ENCODE data around the gene PMPCA.

The PMPCA gene

DNA sequence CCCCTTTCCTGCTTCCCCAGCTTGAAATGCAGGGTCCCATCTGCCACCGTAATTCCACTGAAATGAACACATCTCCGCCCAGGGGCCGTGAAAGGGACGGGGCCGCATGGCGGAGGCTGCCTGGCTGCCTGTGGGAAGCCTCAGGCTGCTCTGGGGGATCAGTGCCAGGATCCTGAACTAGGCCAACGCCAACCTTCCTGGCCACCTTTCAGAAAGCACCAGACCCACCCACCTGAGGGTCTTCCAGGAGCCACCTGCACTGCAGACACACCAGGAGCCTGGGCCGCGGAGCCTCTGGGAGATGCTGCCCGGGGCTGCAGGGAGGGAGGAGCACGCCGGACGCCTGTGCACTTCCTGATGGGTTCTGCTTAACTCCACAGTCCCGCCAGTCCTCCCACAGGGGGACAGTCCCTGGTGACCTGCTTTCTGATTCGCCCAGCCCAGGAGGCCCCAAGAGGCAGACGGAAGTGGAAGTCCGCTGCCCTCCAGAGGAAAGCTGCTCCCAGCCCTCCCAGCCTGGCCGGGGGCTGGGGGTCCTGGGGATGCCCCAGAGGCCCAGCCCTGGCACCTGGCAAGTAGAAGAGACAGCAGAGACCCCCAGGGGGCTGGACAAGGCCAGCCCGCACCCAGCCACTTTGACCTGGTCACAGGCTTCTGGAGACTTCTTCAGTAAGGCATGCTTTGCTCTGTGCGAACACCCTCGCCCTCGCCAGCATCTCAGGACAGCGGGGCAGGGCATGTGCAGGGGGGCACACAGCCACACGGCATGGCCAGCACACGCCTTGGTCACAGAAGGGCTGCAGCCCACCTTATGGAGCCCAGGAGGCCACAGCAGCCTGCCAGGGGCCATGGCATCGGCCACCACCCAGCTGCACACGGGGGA is 36.9 kb upstream of the PMPCA start, which contains the start of gene CARD9:
Gene CARD9, minus strand, starts transcription at position 370 of the 883 bp plus-strand sequence. CDS start 1,591 bp downstream, outside the sequence.
- DNase-seq (ENCODE audit: low spot score), result no peak

DNA sequence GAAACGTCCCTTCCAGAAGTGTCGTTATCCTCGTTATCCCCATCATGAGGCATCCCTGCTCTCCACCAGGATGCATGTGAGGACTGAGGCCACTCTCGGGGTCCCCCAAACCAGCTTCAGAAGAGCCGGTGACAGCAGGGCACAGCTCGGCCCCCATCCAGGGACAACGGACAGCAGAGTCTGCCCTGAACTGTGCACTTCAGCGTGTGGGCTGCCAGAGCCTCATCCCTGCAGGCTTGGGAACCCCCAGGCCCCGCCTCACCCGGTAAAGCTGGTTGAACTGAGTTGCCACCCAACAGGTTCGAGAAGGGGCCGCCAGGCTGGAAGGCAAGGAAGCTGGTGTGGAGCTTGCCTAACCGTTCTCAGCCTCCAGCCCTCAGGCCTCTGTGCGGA is 36.3 kb upstream of the PMPCA start:
- DNase-seq (ENCODE audit: low spot score), result no peak

DNA sequence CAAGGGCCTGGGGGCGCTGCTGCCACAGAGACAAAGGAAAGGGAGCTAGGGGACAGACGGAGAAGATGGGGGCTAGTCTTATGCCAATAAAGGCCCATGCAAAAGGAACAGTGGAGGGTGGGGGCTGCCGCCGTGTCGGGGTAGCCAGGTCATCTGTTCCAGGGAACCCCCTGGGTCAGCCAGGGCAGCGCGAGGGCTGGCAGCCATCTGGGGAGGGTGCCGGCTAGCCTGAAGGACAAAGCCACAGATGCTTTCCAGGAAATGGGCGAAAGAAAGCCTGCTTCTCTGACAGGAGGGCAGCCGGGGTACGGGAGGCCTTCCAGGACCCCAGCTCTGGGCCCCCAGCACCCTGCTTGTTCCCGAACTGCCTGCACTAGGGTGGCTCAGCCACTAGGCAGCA is 35.4 kb upstream of the PMPCA start:
- no peak for DNase-seq (ENCODE audit: low spot score)

DNA sequence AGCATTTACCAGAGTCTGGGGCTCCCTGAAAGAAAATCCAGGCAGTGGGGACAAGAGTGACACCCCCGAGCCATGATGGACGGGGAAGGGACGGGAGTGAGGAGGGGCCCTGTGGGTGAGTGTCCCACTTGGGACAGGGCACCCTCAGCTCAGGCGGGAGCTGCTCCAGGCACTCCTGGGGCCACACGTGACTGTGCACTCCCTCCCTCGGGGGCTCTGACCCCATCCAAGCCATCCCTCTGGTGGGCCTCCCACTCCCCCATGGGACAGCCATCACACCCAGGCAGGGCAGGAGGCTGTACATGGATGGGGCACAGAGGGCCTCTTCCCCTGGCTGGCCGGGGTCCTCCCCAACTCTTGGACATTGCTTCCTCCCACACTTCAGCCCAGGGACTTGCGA is 34.0 kb upstream of the PMPCA start:
- no peak for DNase-seq (ENCODE audit: low spot score)

DNA sequence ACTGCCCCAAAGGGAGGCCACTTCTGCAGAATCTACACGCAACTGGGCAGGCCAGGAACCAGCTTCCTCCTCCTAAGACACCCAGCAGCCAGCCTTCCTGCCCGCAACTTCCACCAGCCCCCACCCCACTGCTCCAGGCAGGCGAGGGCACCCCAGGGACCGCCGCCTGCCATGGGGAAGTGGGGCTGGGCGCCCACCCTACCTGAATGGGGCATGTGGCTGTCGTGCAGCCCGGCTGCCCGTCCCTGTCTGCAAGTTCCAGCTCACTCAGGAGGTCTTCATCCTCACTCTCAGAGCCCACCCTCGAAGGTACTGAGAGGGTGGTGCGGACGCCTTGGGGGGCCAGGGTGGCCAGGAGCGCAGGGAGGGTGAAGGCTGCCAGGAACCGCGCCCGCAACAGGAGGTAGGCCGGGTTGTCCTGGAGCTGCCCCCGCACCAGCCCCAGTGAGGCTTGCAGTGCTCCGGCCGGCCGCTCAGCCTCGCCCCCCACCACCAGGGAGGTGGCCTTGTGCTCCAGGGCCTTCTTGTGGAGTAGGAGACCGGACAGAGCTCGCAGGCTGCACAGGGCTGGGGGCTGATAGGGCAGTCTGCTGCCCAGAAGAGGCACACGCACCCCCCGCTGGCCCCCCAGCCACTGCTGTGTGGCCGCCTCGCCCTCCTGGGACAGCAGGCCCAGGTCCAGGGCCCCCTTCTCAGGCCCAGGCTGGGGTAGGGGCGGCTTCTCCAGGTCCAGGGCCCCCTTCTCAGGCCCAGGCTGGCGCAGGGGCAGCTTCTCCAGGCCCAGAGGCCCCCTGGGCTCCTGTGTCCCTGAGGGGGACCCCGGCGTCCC is 32.9 kb upstream of the PMPCA start:
- DNase-seq (ENCODE audit: low spot score), result no peak

DNA sequence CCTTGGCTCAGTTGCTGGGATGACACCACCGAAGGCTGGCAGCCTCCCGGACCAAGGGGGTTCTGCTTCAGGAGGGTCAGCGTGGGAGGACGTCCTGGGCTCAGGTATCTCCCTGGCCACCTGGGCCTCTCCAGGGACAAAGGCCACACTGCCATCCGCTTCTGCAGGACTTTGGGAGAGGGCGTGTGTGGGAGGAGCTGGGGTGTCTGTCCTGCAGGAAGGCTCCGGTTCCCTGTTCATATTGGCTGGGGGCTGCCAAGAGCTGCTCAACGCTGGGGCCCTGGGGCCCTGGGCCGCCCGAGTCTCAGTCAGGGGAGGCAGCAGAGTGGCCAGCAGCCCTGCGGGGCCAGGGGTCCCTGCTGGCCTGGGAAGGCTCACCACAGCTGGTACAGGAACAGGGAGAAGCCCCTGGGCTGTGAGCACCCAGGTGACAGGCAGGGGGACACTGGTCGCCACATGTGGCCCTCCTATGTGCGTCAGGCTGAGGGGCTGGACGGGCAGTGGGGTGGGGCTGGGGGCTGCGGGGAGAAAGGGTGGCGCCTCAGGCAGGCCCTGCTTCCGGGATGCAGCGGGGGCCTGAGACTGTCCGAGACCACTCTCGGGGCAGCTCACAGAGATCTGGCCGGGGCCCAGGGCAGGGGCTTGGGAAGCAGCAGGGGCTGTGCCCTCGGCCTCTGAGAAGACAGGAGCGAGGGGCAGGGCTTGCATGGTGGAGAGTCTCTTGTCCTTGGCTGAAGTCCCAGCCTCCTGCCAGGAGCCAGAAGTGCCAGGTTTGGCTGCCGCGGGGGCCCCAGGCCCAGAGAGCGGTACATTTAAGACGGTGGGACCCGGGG is 32.1 kb upstream of the PMPCA start:
- no peak for DNase-seq (ENCODE audit: low spot score)

DNA sequence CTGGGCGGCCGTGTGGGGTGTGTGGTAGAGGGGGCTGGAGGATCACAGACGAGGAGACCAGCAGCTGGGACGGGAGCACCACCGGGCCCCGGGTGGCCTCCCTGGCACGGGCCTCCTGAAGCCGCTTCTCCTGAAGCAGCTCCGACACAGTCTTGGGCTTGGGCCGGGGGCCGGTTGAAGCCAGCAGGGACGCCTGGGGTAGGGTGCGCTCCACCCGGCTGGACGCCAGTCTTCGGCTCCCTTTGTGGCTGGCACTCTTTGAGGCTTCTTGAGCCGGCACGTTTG is 31.5 kb upstream of the PMPCA start:
- DNase-seq (ENCODE audit: low spot score), result no peak

DNA sequence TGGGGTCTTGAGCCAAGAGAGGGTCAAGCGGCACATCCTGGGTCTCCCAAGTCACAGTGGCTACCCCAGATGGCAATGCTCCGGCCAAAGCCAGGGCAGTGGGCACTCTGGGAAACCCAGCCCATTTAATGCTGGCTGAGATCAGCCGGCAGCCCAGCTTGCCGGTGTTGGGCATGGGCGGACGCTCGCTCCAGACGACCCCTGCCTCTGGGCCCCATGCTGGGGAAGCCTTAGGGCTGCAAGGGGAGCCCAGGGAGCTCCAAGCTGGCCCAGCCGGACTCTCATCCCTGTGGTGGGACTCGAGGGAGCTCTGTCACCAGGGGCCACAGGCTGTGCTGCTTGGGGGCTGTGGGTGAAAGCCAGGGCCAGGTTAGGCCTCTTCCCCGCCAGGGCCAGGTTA is 31.1 kb upstream of the PMPCA start:
- DNase-seq (ENCODE audit: low spot score), result no peak

DNA sequence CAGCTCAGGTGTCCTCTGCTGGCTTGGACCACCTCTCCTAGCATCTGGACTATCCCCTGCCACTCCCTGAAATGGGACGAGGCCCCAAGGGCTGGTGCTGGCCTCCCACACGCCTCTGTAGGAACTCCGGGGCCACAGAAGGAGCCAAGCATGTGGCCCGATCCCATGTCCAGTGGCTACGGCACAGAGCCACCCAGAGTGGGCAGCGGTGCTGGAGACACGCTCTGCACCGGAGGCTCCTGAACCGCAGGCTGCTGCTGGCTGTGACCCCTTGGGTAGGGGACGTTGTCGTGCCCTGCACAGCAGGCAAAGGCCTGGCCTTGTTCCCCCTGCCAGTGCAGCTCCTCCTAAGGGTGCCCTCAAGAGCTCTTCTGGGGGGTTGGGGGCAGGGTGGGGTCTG is 30.6 kb upstream of the PMPCA start:
- no peak for DNase-seq (ENCODE audit: low spot score)

DNA sequence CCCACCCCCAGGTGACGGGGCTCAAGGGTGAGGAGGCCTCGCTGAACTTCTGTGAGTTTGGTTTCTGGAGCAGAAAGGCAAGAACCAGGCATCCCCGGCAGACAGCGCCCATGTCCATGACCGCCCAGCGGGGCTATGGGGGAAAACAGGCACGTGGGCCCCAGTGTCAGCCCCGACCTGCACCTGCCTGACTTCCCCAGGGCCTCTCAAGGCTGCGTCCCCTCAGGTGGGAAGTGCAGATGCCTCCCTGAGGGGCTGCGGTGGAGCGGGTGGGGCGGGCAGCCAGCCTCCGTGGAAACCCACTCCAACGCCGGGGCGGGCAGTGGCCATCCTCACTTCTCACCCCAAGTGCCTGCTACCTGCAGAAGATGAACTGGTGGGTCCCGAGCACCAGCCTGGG is 30.1 kb upstream of the PMPCA start:
- no peak for DNase-seq (ENCODE audit: low spot score)

DNA sequence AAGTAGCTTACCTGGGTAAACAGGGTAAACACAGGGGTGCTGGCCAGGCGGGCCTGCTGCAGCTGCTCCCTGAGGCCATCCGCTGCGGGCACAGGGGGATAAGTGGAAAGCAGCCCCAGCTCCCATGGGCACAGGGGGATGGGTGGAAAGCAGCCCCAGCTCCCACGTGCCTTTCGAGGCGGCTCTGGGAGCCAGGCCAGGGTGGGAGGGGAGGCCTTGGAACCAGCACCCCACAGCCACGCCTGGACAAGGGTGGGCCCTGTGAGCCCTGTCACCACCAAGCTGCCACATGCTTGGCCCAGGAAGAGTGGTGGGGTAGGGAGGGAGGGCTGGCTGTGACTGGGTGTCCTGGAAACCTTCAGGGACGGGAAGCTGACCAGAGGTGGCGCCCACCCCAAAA is 29.1 kb upstream of the PMPCA start:
- no peak for DNase-seq (ENCODE audit: low spot score)

DNA sequence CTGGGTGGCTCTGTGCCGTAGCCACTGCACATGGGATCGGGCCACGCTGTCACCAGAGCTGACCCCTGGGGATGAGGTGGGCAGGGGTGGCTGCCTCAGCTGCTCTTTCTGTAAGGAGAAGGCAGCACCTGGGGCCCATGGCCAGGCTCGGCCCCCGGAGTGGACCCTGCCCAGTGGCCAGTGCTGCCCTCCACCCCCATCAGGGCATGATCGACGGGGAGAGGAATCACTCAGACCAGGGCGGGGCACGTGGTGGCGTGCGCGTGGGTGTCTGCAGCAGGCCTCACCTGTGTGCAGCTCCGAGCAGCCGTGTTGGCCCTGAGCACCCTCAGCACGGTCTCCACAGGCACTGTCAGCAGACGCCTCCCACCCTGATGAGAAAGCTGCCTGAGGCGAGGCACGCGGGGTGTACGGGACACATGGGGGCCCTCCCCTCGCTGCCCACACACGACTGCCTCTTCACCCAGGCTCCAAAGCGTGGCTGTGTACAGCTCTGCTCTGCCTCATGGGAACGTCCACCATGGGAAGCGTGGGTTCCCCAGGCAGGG is 28.4 kb upstream of the PMPCA start:
- DNase-seq (ENCODE audit: low spot score), result no peak

DNA sequence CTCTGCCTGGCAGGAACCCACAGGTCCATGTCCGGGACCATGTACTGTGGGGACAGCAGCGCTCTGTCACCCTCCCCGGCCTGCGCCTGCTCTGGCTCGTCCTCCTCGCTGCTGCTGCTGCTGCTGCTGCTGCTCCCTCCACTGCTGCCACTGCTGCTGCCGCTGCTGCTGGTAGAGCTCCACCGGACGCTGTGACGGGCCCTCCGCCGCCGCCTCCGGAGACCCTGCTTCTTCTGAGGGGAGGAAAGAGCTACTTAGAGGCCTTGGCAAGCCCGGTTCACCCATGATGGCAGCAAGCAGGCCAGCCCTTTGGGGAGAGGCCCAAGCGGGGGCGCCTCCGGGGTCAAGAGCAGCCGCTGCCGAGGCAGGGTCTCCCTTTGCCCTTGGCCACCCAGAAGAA is 27.0 kb upstream of the PMPCA start:
- DNase-seq (ENCODE audit: low spot score), result no peak

DNA sequence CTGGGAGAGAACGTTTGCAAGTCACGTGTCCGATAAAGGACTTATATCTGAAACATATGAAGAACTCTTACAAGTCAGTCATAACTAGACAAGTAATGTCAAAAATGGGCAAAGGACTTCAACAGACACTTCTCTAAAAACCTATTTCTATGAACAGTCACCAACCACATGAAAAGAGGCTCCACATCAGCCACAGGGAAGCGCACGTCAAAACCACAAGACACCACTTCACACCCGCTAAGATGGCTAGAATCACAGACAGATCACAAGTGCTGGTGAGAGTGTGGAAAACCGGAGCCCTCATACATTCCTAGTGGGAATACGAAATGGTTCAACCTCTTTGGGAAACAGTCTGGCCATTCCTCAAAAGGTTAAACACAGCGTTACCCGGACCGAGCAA is 25.4 kb upstream of the PMPCA start:
- DNase-seq (ENCODE audit: low spot score), result peak; percentile 43

DNA sequence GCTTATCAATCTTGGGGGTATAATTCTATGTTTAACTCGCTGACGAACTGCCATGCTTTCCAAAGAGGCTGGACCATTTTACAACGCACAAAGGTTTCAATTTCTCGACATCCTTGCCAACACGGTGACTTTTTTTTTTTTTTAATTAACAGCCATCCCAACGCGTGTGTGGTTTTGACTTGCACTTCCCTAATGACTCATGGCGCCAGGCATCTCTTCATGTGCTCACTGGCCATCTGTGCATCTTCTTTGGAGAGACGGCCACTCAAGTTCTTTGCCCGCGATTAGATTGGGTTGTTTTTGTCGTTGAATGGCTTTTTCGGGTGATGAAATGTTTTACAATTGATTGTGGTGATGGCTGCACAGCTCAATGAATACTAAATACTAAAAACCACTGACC is 24.4 kb upstream of the PMPCA start:
- no peak for DNase-seq (ENCODE audit: low spot score)

DNA sequence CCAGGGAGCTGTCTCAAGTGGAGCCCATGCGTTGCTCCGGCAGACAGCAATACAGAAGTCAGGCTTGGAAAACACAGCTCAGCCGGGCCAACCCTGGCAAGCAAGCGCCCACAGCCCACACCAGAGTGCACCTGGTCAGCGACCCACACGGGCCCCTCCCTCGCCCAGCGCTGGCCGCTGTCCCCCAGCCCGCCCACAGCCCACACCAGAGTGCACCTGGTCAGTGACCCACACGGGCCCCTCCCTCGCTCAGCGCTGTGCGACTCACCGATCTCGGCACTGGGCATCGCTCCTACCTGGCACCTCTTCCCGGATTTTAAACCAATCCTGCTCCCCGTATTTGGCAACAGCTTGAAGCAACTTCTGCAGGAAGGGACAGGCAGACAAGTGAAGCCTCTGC is 23.2 kb upstream of the PMPCA start:
- no peak for DNase-seq (ENCODE audit: low spot score)

DNA sequence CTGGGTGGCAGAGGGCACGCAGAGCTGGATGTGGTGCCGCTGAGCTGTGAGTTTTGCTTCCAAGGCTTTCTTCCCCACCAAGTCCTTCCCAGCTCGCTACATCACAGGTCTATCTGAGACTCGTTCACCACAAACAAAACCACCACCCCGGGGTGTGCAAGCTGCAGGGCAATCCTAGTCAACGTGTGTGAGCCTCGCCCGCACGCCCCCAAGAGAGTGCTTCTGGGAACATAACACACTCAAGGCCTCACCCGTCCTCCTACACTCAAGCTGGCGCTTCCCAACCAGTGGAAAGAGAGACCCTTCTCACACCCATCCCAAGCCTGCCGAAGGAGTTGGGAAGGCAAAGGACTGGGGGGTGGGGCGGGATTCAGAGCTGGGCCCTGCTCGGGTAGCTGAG is 21.1 kb upstream of the PMPCA start:
- DNase-seq (ENCODE audit: low spot score), result no peak

DNA sequence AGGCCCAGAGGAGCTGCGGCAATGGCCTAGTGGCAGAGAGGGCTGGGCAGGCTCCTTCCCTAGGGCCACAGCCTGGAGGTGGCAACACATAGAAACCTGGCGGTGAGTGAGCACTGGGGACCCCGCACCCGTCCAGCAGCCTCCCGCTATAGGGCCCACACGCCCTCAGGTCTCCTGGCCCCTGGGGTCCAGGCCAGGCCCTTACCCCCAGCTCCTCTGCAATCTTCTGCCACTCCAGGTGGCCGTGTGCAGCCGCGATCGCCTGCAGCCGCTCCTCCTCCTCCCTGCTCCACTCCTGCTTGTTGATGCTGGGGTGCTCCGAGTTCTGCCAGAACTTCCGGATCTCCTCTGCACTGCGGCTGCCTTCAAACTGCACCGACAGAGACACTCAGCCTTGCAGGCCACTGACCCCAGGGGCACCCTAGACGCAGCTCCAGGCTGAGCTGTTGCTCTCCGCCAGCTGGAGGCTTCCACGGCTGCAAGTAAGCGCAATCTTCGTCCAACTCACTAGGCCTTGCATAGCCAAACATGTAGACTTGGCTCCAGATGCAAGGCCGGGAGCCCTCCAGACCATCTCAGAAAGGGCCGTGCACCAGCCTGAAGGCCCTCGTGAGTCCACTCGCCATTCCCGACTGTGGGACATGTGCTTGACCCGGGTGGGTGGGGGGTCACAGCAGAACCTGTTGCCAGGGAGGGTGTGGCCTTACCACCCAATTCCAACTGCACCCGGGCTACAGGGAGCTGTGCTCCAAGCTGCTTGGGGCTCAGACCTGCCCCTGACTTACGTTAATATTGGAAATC is 18.5 kb upstream of the PMPCA start:
- no peak for DNase-seq (ENCODE audit: low spot score)

DNA sequence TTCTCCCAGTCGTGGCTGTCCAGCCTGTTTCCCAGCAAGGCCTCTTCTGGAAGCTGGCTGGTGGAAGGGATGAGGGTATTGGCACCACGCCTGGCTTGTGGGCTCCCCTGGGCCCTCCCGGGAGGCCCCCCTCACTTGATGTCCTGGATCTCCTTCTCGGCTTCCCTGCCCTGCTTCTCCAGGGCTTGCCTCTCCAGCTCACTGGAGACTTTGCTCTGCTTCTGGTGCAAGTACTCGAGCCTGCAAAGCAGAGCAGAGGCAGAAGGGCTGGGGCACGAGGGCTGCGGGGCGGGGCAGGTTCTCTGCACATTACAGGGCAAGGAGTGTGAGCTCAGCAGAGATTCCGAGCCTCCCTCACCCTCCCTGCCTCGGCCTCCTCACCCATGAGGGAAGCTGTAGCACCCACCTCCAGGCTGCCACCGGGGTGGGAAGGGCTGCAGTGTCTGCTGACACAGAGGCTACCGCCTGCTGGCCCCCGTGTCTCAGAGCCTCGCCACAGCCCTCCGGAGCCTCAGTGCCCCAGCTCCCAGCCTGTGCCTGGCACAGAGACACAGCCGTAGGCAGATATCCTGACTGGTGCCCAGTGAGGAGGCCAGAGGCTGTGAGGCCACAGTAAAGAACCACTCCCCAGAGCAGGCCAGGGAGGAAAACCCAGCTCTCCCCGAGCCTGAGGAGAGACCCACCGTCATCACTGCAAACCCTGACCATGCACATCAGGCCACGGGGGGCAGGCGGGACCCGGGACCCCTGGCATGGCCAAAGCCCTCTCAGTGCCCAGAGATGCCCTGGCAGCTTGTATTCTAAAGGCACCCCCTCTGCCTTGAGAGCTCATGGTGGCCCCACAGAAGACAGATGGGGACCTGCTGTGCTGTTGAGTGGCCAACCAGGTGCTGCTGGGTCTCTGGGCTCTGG is 17.7 kb upstream of the PMPCA start:
- DNase-seq (ENCODE audit: low spot score), result no peak

DNA sequence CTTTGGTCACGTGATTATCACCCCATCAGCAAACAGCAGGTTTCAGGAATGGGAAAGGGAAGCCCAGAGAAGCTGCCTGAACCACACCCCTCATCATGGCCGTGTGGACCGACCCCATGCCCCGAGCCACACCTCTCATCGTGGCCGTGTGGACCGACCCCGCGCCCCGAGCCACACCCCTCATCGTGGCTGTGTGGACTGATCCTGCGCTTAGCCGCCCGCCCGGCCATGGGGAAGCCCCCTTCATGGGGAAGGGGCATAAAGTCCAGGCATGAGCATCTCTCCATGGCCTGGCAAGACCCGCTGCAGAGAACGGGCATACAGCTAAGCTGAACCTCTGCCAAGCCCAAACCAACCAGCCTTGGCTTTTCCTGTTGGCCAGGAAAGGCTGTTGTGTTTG is 16.9 kb upstream of the PMPCA start:
- DNase-seq (ENCODE audit: low spot score), result no peak

Measured in CD4-positive, alpha-beta T cell treated with Interleukin-15 for 4 hours (primary cell).